Thoracic aorta (tissue), 2 donors: Measurements from ENCODE around the gene NSUN6. TPM values are rescaled to one million over a fixed set of nuclear protein-coding genes. Genes with fewer than 3 reads are reported as not detected.

Source experiments
- ATAC-seq: fragments of 150-250 bp; one replicate; pipeline ENCODE4 v1.8.0; 2017; ENCODE audit warnings: low read depth; ENCODE audit not compliant: insufficient number of reproducible peaks, low FRiP score
- DNase-seq: peaks from one replicate; pipeline ENCODE4 v3.0.0-alpha.2; 2020; ENCODE audit warnings: low spot score
- H3K27ac ChIP-seq, 2 donors: fragments of 200-600 bp; sonication (generic); 1 replicate in 1 of 2; 2 replicates in 1 of 2; pipeline ENCODE4 v1.5.1; 2016; ENCODE audit warnings: mild to moderate bottlenecking in 2 of 2, moderate library complexity in 2 of 2
- H3K27me3 ChIP-seq: fragments of 200-600 bp; sonication (generic); replicated peaks from 2 replicates; pipeline ENCODE4 v1.6.0; 2016; ENCODE audit warnings: mild to moderate bottlenecking; ENCODE audit not compliant: insufficient read depth
- H3K36me3 ChIP-seq: fragments of 200-600 bp; sonication (generic); one replicate; pipeline ENCODE4 v1.5.1; 2016
- H3K4me1 ChIP-seq, 2 donors: fragments of 200-600 bp; sonication (generic); 1 replicate in 1 of 2; 2 replicates in 1 of 2; pipeline versions ENCODE4 v1.5.1 to v1.6.0; 2016; ENCODE audit warnings: low read depth in 2 of 2, mild to moderate bottlenecking in 1 of 2; ENCODE audit not compliant: control insufficient read depth in 1 of 2
- H3K4me3 ChIP-seq: fragments of 200-600 bp; sonication (generic); 2 replicates; pipeline ENCODE4 v1.5.1; 2016; ENCODE audit warnings: mild to moderate bottlenecking
- H3K9me3 ChIP-seq: fragments of 200-600 bp; sonication (generic); 2 replicates; pipeline ENCODE4 v1.5.1; 2016
- total RNA-seq, 2 donors: library from RNA; depleted of rRNA; stranded (reverse); fragments of >200 nt; gene quantifications; one replicate each; pipeline versions ENCODE4 v1.1.0 to v1.2.3, GENCODE V29; 2016
- TF ChIP-seq, protein P1 (sequence below): fragments of 200-600 bp; sonication (generic); IDR thresholded peaks from one replicate; pipeline ENCODE4 v1.5.1; 2019; ENCODE audit warnings: antibody characterized with exemption

The NSUN6 gene
- total RNA-seq, 2 donors from 2014 or later: 12.7 to 19.8 TPM

DNA sequence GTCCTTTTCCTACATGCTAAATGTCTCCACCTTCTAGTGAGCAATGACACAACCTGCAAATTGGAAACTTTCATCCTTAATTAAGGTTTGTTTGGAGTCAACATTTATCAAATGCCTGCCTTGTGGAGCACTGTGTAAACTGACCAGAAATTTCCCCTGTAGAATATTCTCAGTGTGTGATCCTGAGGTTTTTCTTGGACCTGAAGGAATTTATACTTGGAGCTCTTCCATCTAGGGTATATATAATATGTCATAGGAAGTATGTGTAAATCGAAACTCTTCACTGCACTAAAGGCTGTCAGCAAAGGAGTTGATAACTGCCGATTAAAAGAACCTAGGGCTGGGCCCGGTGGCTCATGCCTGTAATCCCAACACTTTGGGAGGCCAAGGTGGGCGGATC, 152.4 kb downstream of the NSUN6 start:
- Histone ChIP-seq H3K4me1 (no peaks in the 10 kb centered on the region), H3K9me3 (no peaks in the 10 kb centered on the region), H3K27me3 (no peaks in the 10 kb centered on the region), H3K27ac (no peak overlapping the region), H3K4me3 (no peak overlapping the region), H3K36me3 (peaks cover 8% of the 10 kb centered on the region)
- TF ChIP-seq, protein P1, sequence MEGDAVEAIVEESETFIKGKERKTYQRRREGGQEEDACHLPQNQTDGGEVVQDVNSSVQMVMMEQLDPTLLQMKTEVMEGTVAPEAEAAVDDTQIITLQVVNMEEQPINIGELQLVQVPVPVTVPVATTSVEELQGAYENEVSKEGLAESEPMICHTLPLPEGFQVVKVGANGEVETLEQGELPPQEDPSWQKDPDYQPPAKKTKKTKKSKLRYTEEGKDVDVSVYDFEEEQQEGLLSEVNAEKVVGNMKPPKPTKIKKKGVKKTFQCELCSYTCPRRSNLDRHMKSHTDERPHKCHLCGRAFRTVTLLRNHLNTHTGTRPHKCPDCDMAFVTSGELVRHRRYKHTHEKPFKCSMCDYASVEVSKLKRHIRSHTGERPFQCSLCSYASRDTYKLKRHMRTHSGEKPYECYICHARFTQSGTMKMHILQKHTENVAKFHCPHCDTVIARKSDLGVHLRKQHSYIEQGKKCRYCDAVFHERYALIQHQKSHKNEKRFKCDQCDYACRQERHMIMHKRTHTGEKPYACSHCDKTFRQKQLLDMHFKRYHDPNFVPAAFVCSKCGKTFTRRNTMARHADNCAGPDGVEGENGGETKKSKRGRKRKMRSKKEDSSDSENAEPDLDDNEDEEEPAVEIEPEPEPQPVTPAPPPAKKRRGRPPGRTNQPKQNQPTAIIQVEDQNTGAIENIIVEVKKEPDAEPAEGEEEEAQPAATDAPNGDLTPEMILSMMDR: no peak
- ATAC-seq: no peak
- no peak for DNase-seq

DNA sequence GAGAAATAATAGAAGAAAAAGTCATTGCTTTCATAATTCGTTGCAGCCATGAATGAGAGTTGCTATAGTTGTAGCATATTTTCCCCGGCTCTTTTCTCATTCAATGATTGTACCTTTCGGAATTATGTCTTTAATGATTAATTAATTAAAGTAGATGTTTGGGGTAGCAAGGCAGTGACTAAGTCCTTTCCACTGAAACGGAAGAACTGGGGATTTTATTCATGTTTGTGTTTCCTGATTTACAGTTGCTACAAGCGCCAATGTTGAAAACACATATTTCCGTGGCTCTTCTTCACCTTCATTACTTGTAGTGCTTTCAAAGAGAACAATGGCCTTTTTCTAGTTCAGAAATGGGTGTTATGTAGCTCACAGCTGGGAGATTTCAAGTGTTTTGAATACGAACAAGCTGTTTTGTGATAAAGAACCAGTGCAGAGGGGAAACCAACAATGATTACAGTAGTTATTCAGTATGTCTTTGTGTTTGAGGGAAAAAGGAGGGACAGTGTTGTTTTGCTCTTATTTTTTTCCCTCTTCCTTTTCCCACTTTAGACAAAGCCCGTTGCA, 153.5 kb downstream of the NSUN6 start:
- no peak overlapping the region for H3K27ac ChIP-seq
- DNase-seq: no peak
- no peaks in the 10 kb centered on the region for H3K9me3 ChIP-seq
- ATAC-seq: no peak
- TF ChIP-seq, protein P1: no peak
- no peak overlapping the region for H3K4me3 ChIP-seq
- no peaks in the 10 kb centered on the region for H3K4me1 ChIP-seq
- H3K36me3 ChIP-seq: peaks cover 8% of the 10 kb centered on the region
- H3K27me3 ChIP-seq: no peaks in the 10 kb centered on the region

Other genes with a start within 250 kb of the NSUN6 start
- gene ARL5B, start 7.8 kb upstream of the NSUN6 start, total RNA-seq: 10 to 100 TPM; 10.2 to 18.6 TPM